ENCODE results near the gene RPL3.
"Not testable (repeated sequence)": the region's sequence is repeated elsewhere in the genome, so short reads cannot be mapped to it uniquely, and the experiment has no call there.

Gene RPL3

GRCh38 chr22:39325392-39325932 lies 6.0 kb upstream of the RPL3 start:
- DNase-seq: no peak
- intact Hi-C loops (cut with DNase I): loop anchor here (10.0 kb wide), 1 partner anchor 69 kb away; the partner anchor contains the start of gene TAB1

DNA sequence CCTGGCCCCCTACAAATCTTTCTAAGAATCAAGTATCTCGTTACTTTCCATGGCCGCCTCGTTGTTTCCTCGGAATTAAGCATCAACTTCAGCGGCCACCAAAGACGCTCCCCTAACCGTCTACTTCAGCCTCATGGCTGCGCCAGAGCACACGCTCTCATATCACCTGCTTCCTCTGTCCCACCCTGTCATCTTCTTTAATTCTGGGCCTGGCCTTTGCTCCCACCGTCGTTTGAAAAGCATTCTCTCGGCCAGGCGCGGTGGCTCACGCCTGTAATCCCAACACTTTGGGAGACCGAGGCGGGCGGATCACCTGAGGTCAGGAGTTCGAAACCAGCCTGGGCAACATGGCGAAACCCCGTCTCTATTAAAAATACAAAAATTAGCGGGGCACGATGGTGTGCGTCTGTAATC lies 1.2 kb upstream of the RPL3 start:
- not testable (repeated sequence) for DNase-seq
- intact Hi-C loops (cut with DNase I): loop anchor here (5.0 to 10.0 kb wide), 2 partner anchors 74 to 207 kb away; partner anchors contain the start of gene TAB1

GRCh38 chr22:39318507-39319283 lies 728 bp downstream of the RPL3 start:
- intact Hi-C loops (cut with DNase I): loop anchor here (5.0 kb wide), 2 partner anchors 146 to 166 kb away; partner anchors contain the start of gene CBX7
- peak in 11 of 42 donors; percentile 14 to 52 (median 30) for DNase-seq

DNA sequence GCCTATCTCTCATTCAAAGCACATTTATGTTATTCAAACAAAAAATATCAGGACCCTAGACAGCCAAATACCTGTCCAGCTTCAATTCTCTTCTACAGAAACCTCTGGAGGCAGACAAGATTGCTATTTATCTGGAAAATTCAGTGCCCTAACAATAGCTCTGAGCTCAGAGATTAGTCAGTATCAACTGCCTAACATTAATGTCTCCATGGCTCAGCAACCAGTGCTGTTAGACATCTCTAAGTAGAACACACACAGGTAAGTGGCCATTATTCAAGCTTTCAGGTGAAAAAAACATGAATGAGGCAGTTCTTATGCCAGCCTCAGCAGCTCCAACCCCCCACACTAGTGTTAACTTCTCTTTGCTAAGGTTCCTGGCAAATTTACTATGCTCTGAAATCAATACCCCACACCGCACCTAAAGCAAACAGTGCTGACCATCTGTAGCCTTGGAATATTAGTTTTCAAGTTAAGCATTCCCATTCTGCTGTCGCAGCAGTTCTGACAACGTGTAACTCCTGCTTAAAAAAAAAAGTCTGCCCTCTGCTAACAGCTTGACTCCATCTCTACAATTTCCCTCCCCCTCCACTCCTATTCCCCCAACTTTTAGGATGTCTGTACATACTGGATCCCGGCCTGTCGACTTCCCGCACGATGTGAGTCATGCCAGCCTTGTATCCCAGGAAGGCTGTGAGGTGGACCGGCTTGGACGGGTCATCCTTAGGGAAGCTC lies 1.5 kb downstream of the RPL3 start:
- intact Hi-C loops (cut with DNase I): loop anchor here (5.0 kb wide), 2 partner anchors 146 to 166 kb away; partner anchors contain the start of gene CBX7
- no peak for DNase-seq

DNA sequence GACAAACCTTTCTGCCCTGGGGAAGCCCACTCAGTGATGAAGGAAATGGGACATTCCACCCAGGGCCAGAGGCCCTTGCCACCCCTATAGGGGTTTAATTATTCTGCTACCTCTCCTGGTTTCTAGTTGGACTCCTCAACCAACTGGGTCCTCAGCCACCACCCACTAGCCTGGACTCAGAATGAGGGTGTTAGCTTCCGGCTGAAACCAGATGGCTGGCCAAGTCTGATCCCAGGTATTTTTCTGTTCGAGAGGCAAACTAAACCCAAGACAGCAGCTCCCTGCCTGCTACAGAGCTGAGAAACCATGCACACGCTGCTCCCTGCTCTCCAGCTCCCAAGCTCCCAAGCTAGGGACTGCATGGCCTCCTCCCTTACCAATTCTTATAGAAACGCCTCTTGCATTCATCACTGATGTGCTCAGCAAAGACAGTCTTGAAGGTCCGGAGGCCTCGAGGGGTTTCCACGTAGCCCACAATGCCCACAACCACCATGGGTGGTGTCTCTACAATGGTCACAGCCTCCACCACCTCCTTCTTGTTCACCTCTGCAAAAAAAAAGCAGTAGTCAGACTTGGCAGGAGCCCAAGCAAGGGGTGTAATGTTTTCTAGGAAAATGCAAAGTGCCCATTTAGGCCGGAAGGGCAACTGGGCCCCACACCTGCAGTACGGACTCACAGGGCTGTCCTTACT lies 2.2 kb downstream of the RPL3 start:
- intact Hi-C loops (cut with DNase I): loop anchor here (5.0 kb wide), 2 partner anchors 145 to 165 kb away; partner anchors contain the start of gene CBX7
- no peak for DNase-seq

GRCh38 chr22:39316440-39317083 lies 2.9 kb downstream of the RPL3 start:
- intact Hi-C loops (cut with DNase I): loop anchor here (5.0 kb wide), 2 partner anchors 144 to 164 kb away; partner anchors contain the start of gene CBX7
- DNase-seq: peak; percentile 54 to 91 (median 76)

- DNase-seq: peak in 10 of 42 donors; percentile 34 to 57 (median 48)
- intact Hi-C loops (cut with DNase I): loop anchor here (5.0 kb wide), 2 partner anchors 143 to 163 kb away; partner anchors contain the start of gene CBX7
Observed at GRCh38 chr22:39315389-39315788, 4.0 kb downstream of the RPL3 start.

- intact Hi-C loops (cut with DNase I): loop anchor here (5.0 kb wide), 1 partner anchor 447 kb away; no protein-coding TSS in a partner anchor
- DNase-seq: no peak
Observed at GRCh38 chr22:39314251-39314971, 5.0 kb downstream of the RPL3 start.

- intact Hi-C loops (cut with DNase I): loop anchor here (5.0 kb wide), 1 partner anchor 446 kb away; no protein-coding TSS in a partner anchor
- DNase-seq: no peak
Observed at GRCh38 chr22:39313258-39314001, 6.0 kb downstream of the RPL3 start.

DNA sequence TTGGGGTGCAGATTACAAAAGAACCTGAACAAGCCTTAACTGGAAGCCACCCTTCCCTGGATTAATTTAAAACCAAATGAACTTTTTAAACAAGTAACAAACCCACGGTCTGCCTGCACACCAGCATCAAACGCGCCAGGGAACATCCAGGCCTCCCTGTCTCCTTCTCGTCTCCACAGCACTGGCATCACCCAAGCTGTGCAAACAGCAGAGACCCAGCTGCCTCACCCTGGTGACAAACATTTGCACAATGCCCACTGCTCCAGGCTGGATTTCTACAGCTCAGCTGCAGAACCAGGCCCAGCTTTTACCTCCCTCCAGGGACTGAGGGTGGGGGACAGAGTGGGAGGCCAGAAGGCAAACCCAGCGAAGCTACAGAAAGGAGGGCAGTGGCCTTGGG lies 7.0 kb downstream of the RPL3 start:
- intact Hi-C loops (cut with DNase I): loop anchor here (5.0 kb wide), 1 partner anchor 445 kb away; no protein-coding TSS in a partner anchor
- DNase-seq: peak in 3 of 42 donors; percentile 16 to 49 (median 44)

- DNase-seq: no peak
- intact Hi-C loops (cut with DNase I): loop anchor here (5.0 kb wide), 1 partner anchor 444 kb away; no protein-coding TSS in a partner anchor
Observed at GRCh38 chr22:39311592-39312400, 7.6 kb downstream of the RPL3 start.

GRCh38 chr22:39309881-39310714 lies 9.3 kb downstream of the RPL3 start:
- no peak for DNase-seq
- intact Hi-C loops (cut with DNase I): loop anchor here (5.0 kb wide), 1 partner anchor 443 kb away; no protein-coding TSS in a partner anchor

- intact Hi-C loops (cut with DNase I): no loop called here
- no peak for DNase-seq
Observed at GRCh38 chr22:39309364-39309861, 10.0 kb downstream of the RPL3 start.

DNA sequence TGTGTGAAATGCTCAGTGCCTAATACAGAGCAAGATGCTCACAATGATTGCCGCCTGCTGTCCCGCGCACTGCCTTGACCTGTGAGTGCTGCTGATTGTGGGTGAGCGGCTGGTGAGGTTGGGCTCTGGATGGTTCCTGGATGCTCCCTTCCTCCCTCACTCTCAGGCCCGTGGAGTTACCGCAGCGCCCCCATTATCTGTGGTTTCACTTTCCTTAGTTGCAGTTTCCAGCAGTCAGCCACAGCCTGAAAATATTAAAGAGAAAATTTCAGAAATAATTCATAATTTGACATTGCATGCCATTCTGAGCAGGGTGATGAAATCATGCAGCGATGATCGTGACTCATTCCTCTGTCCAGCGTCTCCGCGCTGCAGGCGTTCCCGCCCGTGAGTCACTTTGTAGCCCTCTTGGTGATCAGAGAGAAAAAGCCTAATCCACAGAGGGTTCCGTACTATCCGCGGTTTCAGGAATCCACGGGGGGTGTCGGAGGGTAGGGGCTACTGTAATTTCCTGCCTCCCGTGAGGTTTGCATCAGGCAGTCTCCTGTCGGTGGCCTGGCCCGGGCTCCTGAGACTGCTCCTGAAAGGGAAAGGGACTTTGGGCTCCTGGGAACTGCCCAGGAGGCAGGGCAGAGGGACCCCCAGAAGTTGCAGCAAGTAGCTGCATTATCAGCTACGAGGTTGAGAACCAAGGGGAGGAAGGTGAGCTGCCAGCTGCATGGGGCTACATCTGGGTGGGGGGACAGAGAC lies 10.6 kb downstream of the RPL3 start:
- intact Hi-C loops (cut with DNase I): no loop called here
- DNase-seq: peak in 31 of 42 donors; percentile 12 to 72 (median 44)
